M059J (cell line): ENCODE results near the gene BTNL2. TPM values are rescaled to one million over a fixed set of nuclear protein-coding genes. Genes with fewer than 3 reads are reported as not detected.
"Not testable (repeated sequence)": the region's sequence is repeated elsewhere in the genome, so short reads cannot be mapped to it uniquely, and the experiment has no call there.

Experiments used
- DNase-seq: peaks from one replicate; pipeline ENCODE4 v3.0.0-alpha.2; 2012; ENCODE audit warnings: low read depth
- total RNA-seq: library from RNA; depleted of rRNA; stranded (reverse); fragments of >200 nt; shearing (Covaris generic); gene quantifications from 2 replicates; pipeline ENCODE4 v1.2.3, GENCODE V29; 2014; rRNA removed

The BTNL2 gene
- not detected in 2 replicates for total RNA-seq

GRCh38 chr6:32406857-32407256 is at the start of gene BTNL2:
BTNL2 (minus strand) TSS chr6:32407181; CDS start chr6:32407123, 58 bp downstream.
- no peak for DNase-seq

GRCh38 chr6:32449088-32449736 is 42.2 kb upstream of the BTNL2 start:
- no peak for DNase-seq

- no peak for DNase-seq
Measured at GRCh38 chr6:32447932-32448331, 41.0 kb upstream of the BTNL2 start.

GRCh38 chr6:32445321-32445854 is 38.4 kb upstream of the BTNL2 start:
- DNase-seq: no peak

GRCh38 chr6:32444433-32444832 is 37.5 kb upstream of the BTNL2 start:
- DNase-seq: no peak

GRCh38 chr6:32442977-32443552 is 36.1 kb upstream of the BTNL2 start:
- no peak for DNase-seq

- no peak for DNase-seq
Measured at GRCh38 chr6:32442243-32442667, 35.3 kb upstream of the BTNL2 start.

GRCh38 chr6:32439602-32440214 is 32.7 kb upstream of the BTNL2 start, which contains the start of gene HLA-DRA:
HLA-DRA (plus strand) TSS chr6:32439887; CDS start chr6:32439951, 64 bp downstream.
- DNase-seq: peak; percentile 63

- no peak for DNase-seq
Measured at GRCh38 chr6:32439139-32439538, 32.2 kb upstream of the BTNL2 start.

GRCh38 chr6:32436995-32437836 is 30.2 kb upstream of the BTNL2 start:
- DNase-seq: no peak

- no peak for DNase-seq
Measured at GRCh38 chr6:32436186-32436585, 29.2 kb upstream of the BTNL2 start.

GRCh38 chr6:32433950-32434349 is 27.0 kb upstream of the BTNL2 start:
- DNase-seq: not testable (repeated sequence)

GRCh38 chr6:32432050-32432450 is 25.1 kb upstream of the BTNL2 start:
- DNase-seq: peak; percentile 29

- DNase-seq: no peak
Measured at GRCh38 chr6:32431142-32431541, 24.2 kb upstream of the BTNL2 start.

GRCh38 chr6:32430179-32430578 is 23.2 kb upstream of the BTNL2 start:
- DNase-seq: no peak

GRCh38 chr6:32427934-32428474 is 21.0 kb upstream of the BTNL2 start:
- DNase-seq: no peak

GRCh38 chr6:32427218-32427617 is 20.2 kb upstream of the BTNL2 start:
- no peak for DNase-seq

GRCh38 chr6:32426338-32426737 is 19.4 kb upstream of the BTNL2 start:
- DNase-seq: no peak

- no peak for DNase-seq
Measured at GRCh38 chr6:32424589-32425300, 17.8 kb upstream of the BTNL2 start.

GRCh38 chr6:32416036-32416435 is 9.1 kb upstream of the BTNL2 start:
- peak; percentile 18 for DNase-seq

GRCh38 chr6:32415521-32416019 is 8.6 kb upstream of the BTNL2 start:
- peak; percentile 73 for DNase-seq
